Retinal pigment epithelial cell (primary cell): ENCODE data around the gene MBLAC1.
"Not testable (repeated sequence)": the region's sequence is repeated elsewhere in the genome, so short reads cannot be mapped to it uniquely, and the experiment has no call there.

Experiments
- DNase-seq: peaks from one replicate; pipeline ENCODE4 v3.0.0-alpha.2; 2010; ENCODE audit warnings: low read depth
- H3K4me3 ChIP-seq: 2 replicates; pipeline ENCODE4 v1.5.1; 2011; ENCODE audit warnings: mild to moderate bottlenecking, low read length, control low read depth, moderate library complexity
- CTCF ChIP-seq: conservative IDR thresholded peaks from 2 replicates; pipeline ENCODE4 v1.5.1; 2011; ENCODE audit warnings: low read depth, low read length, control low read depth, inconsistent platforms

MBLAC1 gene

GRCh38 chr7:100132126-100132525 lies 5.4 kb downstream of the MBLAC1 start:
- no peak for TF ChIP-seq CTCF
- DNase-seq, result no peak
- H3K4me3 ChIP-seq, result no peak overlapping the region

- no peak for DNase-seq
- H3K4me3 ChIP-seq, result no peak overlapping the region
- peak; percentile 99 for TF ChIP-seq CTCF
These were observed 6.0 kb downstream of the MBLAC1 start for GRCh38 chr7:100132697-100133151.

GRCh38 chr7:100137851-100138760 lies 11.3 kb downstream of the MBLAC1 start:
- TF ChIP-seq CTCF, result no peak
- no peak overlapping the region for H3K4me3 ChIP-seq
- DNase-seq, result no peak

- no peak overlapping the region for H3K4me3 ChIP-seq
- no peak for DNase-seq
- no peak for TF ChIP-seq CTCF
These were observed 14.8 kb downstream of the MBLAC1 start for GRCh38 chr7:100141555-100141949.

GRCh38 chr7:100142461-100142860 lies 15.7 kb downstream of the MBLAC1 start:
- no peak for DNase-seq
- no peak overlapping the region for H3K4me3 ChIP-seq
- TF ChIP-seq CTCF, result no peak

GRCh38 chr7:100146350-100146749 lies 19.6 kb downstream of the MBLAC1 start:
- H3K4me3 ChIP-seq, DNase-seq: not testable (repeated sequence)

- H3K4me3 ChIP-seq, result no peak overlapping the region
- DNase-seq, result no peak
- no peak for TF ChIP-seq CTCF
These were observed 20.5 kb downstream of the MBLAC1 start for GRCh38 chr7:100147278-100147677.

GRCh38 chr7:100148225-100148558 lies 21.4 kb downstream of the MBLAC1 start:
- no peak for DNase-seq
- H3K4me3 ChIP-seq, result peak overlapping the region; percentile 53
- no peak for TF ChIP-seq CTCF
